Adrenal gland (tissue), 12 donors: ENCODE data around the gene NCBP1. TPM values are rescaled to one million over a fixed set of nuclear protein-coding genes. Genes with fewer than 3 reads are reported as not detected.

Experiments used
- DNase-seq, 7 donors: peaks; one replicate each; pipeline ENCODE4 v3.0.0-alpha.2; 2019 to 2020
- H3K27ac ChIP-seq, 5 donors: fragments of 200-600 bp; sonication (generic) in 4 of 5; 1 replicate in 3 of 5; 2 replicates in 2 of 5; pipeline versions ENCODE4 v1.5.1 to v1.8.0; 2016 to 2020; ENCODE audit warnings: mild to moderate bottlenecking in 1 of 5
- H3K27me3 ChIP-seq: fragments of 200-600 bp; 2 replicates; pipeline ENCODE4 v1.8.0; 2021
- H3K36me3 ChIP-seq, 2 donors: fragments of 200-600 bp; replicated peaks in 1 of 2; 1 replicate in 1 of 2; 2 replicates in 1 of 2; pipeline versions ENCODE4 v1.5.1 to v1.8.0; 2018 to 2022
- H3K4me1 ChIP-seq, 2 donors: fragments of 200-600 bp; replicated peaks in 1 of 2; 1 replicate in 1 of 2; 2 replicates in 1 of 2; pipeline versions ENCODE4 v1.5.1 to v1.8.0; 2018 to 2021
- H3K4me3 ChIP-seq, 4 donors: fragments of 200-600 bp; sonication (generic) in 3 of 4; one replicate each; pipeline ENCODE4 v1.5.1; 2016 to 2018
- H3K9me3 ChIP-seq, 3 donors: fragments of 200-600 bp; sonication (generic) in 1 of 3; replicated peaks in 1 of 3; 1 replicate in 2 of 3; 2 replicates in 1 of 3; pipeline versions ENCODE4 v1.5.1 to v1.8.0; 2016 to 2021
- CTCF ChIP-seq, 6 experiments: fragments of 450-650 bp in 4 of 6; fragments of 200-600 bp in 2 of 6; sonication (generic) in 1 of 6; IDR thresholded peaks; 1 replicate in 5 of 6; 2 replicates in 1 of 6; pipeline versions ENCODE4 v1.5.1 to v1.8.0; 2016 to 2021; ENCODE audit warnings: antibody characterized with exemption in 6 of 6, mild to moderate bottlenecking in 2 of 6, moderate library complexity in 1 of 6
- POLR2A ChIP-seq, 2 donors: fragments of 450-650 bp; IDR thresholded peaks; one replicate each; pipeline ENCODE4 v1.6.1; 2017; ENCODE audit warnings: antibody characterized with exemption in 2 of 2, mild to moderate bottlenecking in 2 of 2, moderate library complexity in 1 of 2
- WGBS, 4 donors: extraction: QIAGEN DNeasy Blood & Tissue Kit in 2 of 4; methylation state at CpG; one replicate each; pipeline versions ENCODE4 v1.1.5 to v1.1.7; 2013 to 2017; 5-methylcytosine and 5-hydroxymethylcytosine counted together
- intact Hi-C, 2 donors: fragments of 100-400 bp; cut with DNase I; formaldehyde crosslinking; loops; one replicate each; pipeline versions ENCODE4 v1.14.1 to v1.15.0; 2022 to 2023
- polyA plus RNA-seq, 3 donors: library from polyadenylated mRNA; stranded (reverse); fragments of 200-250 nt in 2 of 3; fragments of 350-450 nt in 1 of 3; fragmentation: Illumina TruSeq in 1 of 3; extraction: RNeasy Lipid Tissue Mini Kit (QIAGEN cat#74804) in 1 of 3; gene quantifications; one replicate each; pipeline ENCODE4 v1.2.3, GENCODE V29; 2013 to 2014
- total RNA-seq, 9 donors: library from RNA; depleted of rRNA in 4 of 9; stranded (reverse); fragments of >200 nt in 4 of 9; fragments of 120-200 nt in 1 of 9; fragmentation: NEBNext Ultra II Directional in 1 of 9; extraction: Animal tissue kit (Norgen Biotek cat#: 25700) in 1 of 9; gene quantifications; one replicate each; pipeline versions ENCODE4 v1.1.0 to v1.2.4, GENCODE V29; 2013 to 2023
- donor health status: healthy with polysubstance abuse.
- donor health status: Bipolar disorder and iron deficiency.
- donor health status: DM: yes; HTN: yes; CAD: no.
- donor health status: DM: no; HTN: no; CAD: no.
- donor health status: DM: no; HTN: no; CAD: no.
- donor health status: DM: yes; HTN: yes; CAD: no.

The NCBP1 gene
- total and polyA plus RNA-seq, 12 donors: 7.8 to 26.1 (median 18.5) TPM

DNA sequence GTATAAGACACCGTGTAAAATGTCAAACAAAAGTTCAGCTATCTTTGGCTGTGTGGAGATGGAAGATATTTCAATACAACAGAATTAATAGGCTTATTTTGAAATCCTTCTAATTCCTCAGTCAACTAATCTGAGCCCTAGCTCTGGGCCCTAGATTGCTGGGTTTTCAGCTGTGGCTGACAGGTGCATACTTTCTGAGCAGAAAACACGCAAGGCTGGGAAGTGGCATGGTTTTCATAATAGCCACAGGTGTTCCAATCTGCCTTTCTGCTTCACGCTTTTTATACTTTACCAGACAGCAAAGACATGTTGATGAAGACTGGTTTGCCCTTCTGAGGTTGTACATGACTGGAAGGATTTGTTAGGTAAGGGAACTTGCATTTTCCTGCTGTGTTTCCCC, 84.2 kb downstream of the NCBP1 start:
- Histone ChIP-seq H3K9me3 (no peaks in the 10 kb centered on the region), H3K4me1 (no peaks in the 10 kb centered on the region), H3K4me3 (no peak overlapping the region), H3K36me3 (no peaks in the 10 kb centered on the region), H3K27ac (no peak overlapping the region), H3K27me3 (no peaks in the 10 kb centered on the region)
- 76 to 81% (median 78%) methylated on average over 3 of the region's 3 CpGs for WGBS, 4 donors
- intact Hi-C loops: loop anchor here in 1 of 2 donors (10.0 kb wide), 1 partner anchor 317 kb away; no protein-coding TSS in a partner anchor
- no peak for DNase-seq
- no peak for TF ChIP-seq POLR2A (IDR thresholded peaks at IDR 0.05)
- no peak for TF ChIP-seq CTCF (IDR thresholded peaks at IDR 0.05)

DNA sequence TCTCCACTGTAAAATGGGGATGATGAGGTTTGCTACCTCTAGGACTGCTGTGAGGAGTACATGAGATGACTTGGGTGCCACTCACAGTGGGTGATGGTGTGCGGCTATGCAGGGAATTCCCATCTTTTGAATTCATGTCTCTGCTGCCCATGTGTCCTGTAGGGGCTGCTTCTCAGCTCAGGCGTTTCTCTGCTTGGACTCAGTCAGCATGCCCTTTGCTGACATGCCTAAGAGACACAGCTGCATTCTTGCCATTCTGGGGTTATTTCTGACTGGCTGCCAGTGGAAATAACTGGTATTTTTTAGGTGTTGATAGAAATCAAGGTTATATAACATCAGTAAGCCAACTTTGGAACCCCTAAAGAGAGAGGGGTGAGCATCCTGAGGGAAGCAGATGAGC, 87.8 kb downstream of the NCBP1 start:
- Histone ChIP-seq H3K9me3 (no peaks in the 10 kb centered on the region), H3K27me3 (no peaks in the 10 kb centered on the region), H3K4me3 (no peak overlapping the region), H3K4me1 (no peaks in the 10 kb centered on the region), H3K27ac (no peak overlapping the region), H3K36me3 (no peaks in the 10 kb centered on the region)
- TF ChIP-seq CTCF (IDR thresholded peaks at IDR 0.05) (no peak), POLR2A (IDR thresholded peaks at IDR 0.05) (no peak)
- 67 to 100% (median 77%) methylated on average over 1 to 2 of the region's 2 CpGs for WGBS, 4 donors
- no peak for DNase-seq
- intact Hi-C loops: no loop called here

GRCh38 chr9:97722331-97722730, 88.7 kb downstream of the NCBP1 start:
- H3K27me3 ChIP-seq: no peaks in the 10 kb centered on the region
- no peaks in the 10 kb centered on the region for H3K36me3 ChIP-seq
- TF ChIP-seq CTCF (IDR thresholded peaks at IDR 0.05): no peak
- no peak for TF ChIP-seq POLR2A (IDR thresholded peaks at IDR 0.05)
- H3K27ac ChIP-seq: no peak overlapping the region
- intact Hi-C loops: no loop called here
- H3K9me3 ChIP-seq: no peaks in the 10 kb centered on the region
- no peak for DNase-seq
- H3K4me1 ChIP-seq: no peaks in the 10 kb centered on the region
- no peak overlapping the region for H3K4me3 ChIP-seq
- 56 to 75% (median 61%) methylated on average over 2 of the region's 2 CpGs for WGBS, 4 donors

Other genes starting within 250 kb of the NCBP1 start
- 10 to 100 TPM in 3 of 9 donors, 1 to 10 TPM in 6; 8.4 to 11.6 (median 9.3) TPM for gene TDRD7, start 221.7 kb upstream of the NCBP1 start, total RNA-seq
- 10 to 100 TPM in 1 of 3 donors, 1 to 10 TPM in 2; 5.2 to 13.3 (median 5.4) TPM for gene TDRD7, start 221.7 kb upstream of the NCBP1 start, polyA plus RNA-seq
- 10 to 100 TPM; 23.9 to 91.2 (median 60.2) TPM for gene TMOD1, start 132.2 kb upstream of the NCBP1 start, total RNA-seq
- 10 to 100 TPM; 44.0 to 72.3 (median 59.4) TPM for gene TMOD1, start 132.2 kb upstream of the NCBP1 start, polyA plus RNA-seq
- 10 to 100 TPM; 13.2 to 27.3 (median 19.0) TPM for gene TSTD2, start 453 bp upstream of the NCBP1 start, total RNA-seq
- 10 to 100 TPM; 19.1 to 24.0 (median 20.8) TPM for gene TSTD2, start 453 bp upstream of the NCBP1 start, polyA plus RNA-seq
- 10 to 100 TPM in 8 of 9 donors, 1 to 10 TPM in 1; 7.5 to 21.0 (median 15.6) TPM for gene XPA, start 63.5 kb downstream of the NCBP1 start, total RNA-seq
- 10 to 100 TPM in 2 of 3 donors, 1 to 10 TPM in 1; 8.9 to 18.0 (median 15.4) TPM for gene XPA, start 63.5 kb downstream of the NCBP1 start, polyA plus RNA-seq
- gene FOXE1, start 219.4 kb downstream of the NCBP1 start, total RNA-seq: under 1 TPM in 1 of 9 donors, not detected in 8; 0.78 TPM
- gene FOXE1, start 219.4 kb downstream of the NCBP1 start, polyA plus RNA-seq: not detected